Keratinocyte (primary cell): Measurements from ENCODE around the gene ZNF74. TPM values are rescaled to one million over a fixed set of nuclear protein-coding genes. Genes with fewer than 3 reads are reported as not detected.

ENCODE experiments used
- DNase-seq: peaks from one replicate; pipeline ENCODE4 v3.0.0-alpha.2; 2011; ENCODE audit warnings: low read depth, missing footprints, low spot score
- FAIRE-seq: peaks from 2 replicates; lab custom pipeline; 2011; peaks lifted over from hg19 to GRCh38; lab: Jason Lieb, UNC
- H2AFZ ChIP-seq: 2 replicates; pipeline ENCODE4 v1.6.0; 2012; ENCODE audit warnings: low read length, control low read depth, inconsistent platforms; ENCODE audit not compliant: control insufficient read depth
- H3K27ac ChIP-seq: 2 replicates; pipeline ENCODE4 v1.5.1; 2011; ENCODE audit warnings: low read length; ENCODE audit not compliant: control insufficient read depth, insufficient read depth
- H3K27me3 ChIP-seq: 3 replicates; pipeline ENCODE4 v1.6.0; 2011; ENCODE audit warnings: low read length; ENCODE audit not compliant: control insufficient read depth, insufficient read depth; ENCODE audit errors: extremely low read depth
- H3K36me3 ChIP-seq, 2 experiments: 2 replicates in 1 of 2; 3 replicates in 1 of 2; pipeline ENCODE4 v1.5.1; 2011; ENCODE audit warnings: low read length in 2 of 2, mild to moderate bottlenecking in 1 of 2; ENCODE audit not compliant: control insufficient read depth in 2 of 2, insufficient read depth in 2 of 2; ENCODE audit errors: extremely low read depth in 1 of 2
- H3K4me1 ChIP-seq: 3 replicates; pipeline ENCODE4 v1.5.1; 2011; ENCODE audit warnings: low read length; ENCODE audit not compliant: control insufficient read depth, insufficient read depth; ENCODE audit errors: extremely low read depth
- H3K4me2 ChIP-seq: 3 replicates; pipeline ENCODE4 v1.6.0; 2011; ENCODE audit warnings: low read depth, low read length; ENCODE audit not compliant: control insufficient read depth, insufficient read depth; ENCODE audit errors: extremely low read depth
- H3K4me3 ChIP-seq, 3 experiments: fragments of 200-600 bp in 1 of 3; sonication (generic) in 1 of 3; 2 replicates in 2 of 3; 3 replicates in 1 of 3; pipeline ENCODE4 v1.5.1; 2011 to 2016; ENCODE audit warnings: low read length in 3 of 3, mild to moderate bottlenecking in 3 of 3, control low read depth in 2 of 3, inconsistent platforms in 1 of 3, low read depth in 1 of 3, mixed read lengths in 1 of 3, mixed run types in 1 of 3, moderate library complexity in 1 of 3; ENCODE audit not compliant: control insufficient read depth in 2 of 3, insufficient read depth in 2 of 3; ENCODE audit errors: extremely low read depth in 1 of 3
- H3K79me2 ChIP-seq: 2 replicates; pipeline ENCODE4 v1.6.0; 2012; ENCODE audit warnings: low read length; ENCODE audit not compliant: control insufficient read depth, insufficient read depth
- H3K9ac ChIP-seq: 3 replicates; pipeline ENCODE4 v1.6.0; 2011; ENCODE audit warnings: low read length; ENCODE audit not compliant: control insufficient read depth, insufficient read depth; ENCODE audit errors: extremely low read depth
- H3K9me1 ChIP-seq: 3 replicates; pipeline ENCODE4 v1.6.0; 2011; ENCODE audit warnings: low read length; ENCODE audit not compliant: control insufficient read depth, insufficient read depth; ENCODE audit errors: extremely low read depth
- H3K9me3 ChIP-seq: 2 replicates; pipeline ENCODE4 v1.5.1; 2012; ENCODE audit warnings: low read depth, low read length; ENCODE audit not compliant: control insufficient read depth
- H4K20me1 ChIP-seq: 3 replicates; pipeline ENCODE4 v1.6.0; 2011; ENCODE audit warnings: low read length; ENCODE audit not compliant: control insufficient read depth, insufficient read depth; ENCODE audit errors: extremely low read depth
- CTCF ChIP-seq, 3 experiments: IDR thresholded peaks in 1 of 3; conservative IDR thresholded peaks in 1 of 3; optimal IDR thresholded peaks in 1 of 3; 2 replicates in 2 of 3; 3 replicates in 1 of 3; pipeline versions ENCODE3 to v1.5.1; 2011; ENCODE audit warnings: low read length in 3 of 3, mild to moderate bottlenecking in 3 of 3, moderate library complexity in 2 of 3, control low read depth in 1 of 3, inconsistent platforms in 1 of 3; ENCODE audit not compliant: insufficient read depth in 2 of 3; ENCODE audit errors: extremely low read depth in 1 of 3
- EZH2 ChIP-seq: IDR thresholded peaks from one replicate; pipeline ENCODE4 v1.6.1; 2012; ENCODE audit warnings: inconsistent platforms, mild to moderate bottlenecking, low read length, moderate library complexity
- dilution Hi-C: fragments of 300-500 bp; cut with MboI; formaldehyde crosslinking; loops from one replicate; pipeline ENCODE4 v1.7.0; 2020; ENCODE audit warnings: low sequenced_read_pairs; ENCODE audit not compliant: extremely low pct_ligation_motif_present
- polyA plus RNA-seq, 5 experiments: library from polyadenylated mRNA; depleted of rRNA in 3 of 5; stranded (reverse) in 3 of 5; stranded (forward) in 1 of 5; unstranded in 1 of 5; fragments of >200 nt; gene quantifications; 1 replicate in 1 of 5; 2 replicates in 3 of 5; 3 replicates in 1 of 5; pipeline versions ENCODE4 v1.2.1 to v1.2.3, GENCODE V29; 2011 to 2012; ENCODE audit warnings: missing spikeins in 2 of 5, low read depth in 1 of 5, low replicate concordance in 1 of 5

ZNF74 gene
- polyA plus RNA-seq, 1 donor (not counting 4 experiments of a cell fraction or from before 2014, with no cell fraction given): 5.2 TPM

- H3K4me1 ChIP-seq: peaks cover 9% of the 10 kb centered on the region
- H3K27ac ChIP-seq: no peak within 1 kb of the TSS
- FAIRE-seq (no peak), DNase-seq (no peak)
- H3K9ac ChIP-seq: no peak within 1 kb of the TSS
- H3K79me2 ChIP-seq: no peaks in the 10 kb centered on the region
- no peaks in the 10 kb centered on the region for H3K9me1 ChIP-seq
- H3K4me3 ChIP-seq: peak within 1 kb of the TSS in 1 of 3 experiments; percentile 37
- TF ChIP-seq CTCF (optimal IDR thresholded peaks at IDR 0.05 in 1 of 3, IDR thresholded peaks at IDR 0.05 in 1 of 3, conservative IDR thresholded peaks at IDR 0.05 in 1 of 3; ENCODE audit: extremely low read depth in 1 of 3, insufficient read depth in 2 of 3, low read length in 3 of 3) (no peak), EZH2 (peak; percentile 83)
- H3K36me3 ChIP-seq: peaks cover 0 to 4% of the 10 kb centered on the region in 2 experiments
- no peak within 1 kb of the TSS for H2AFZ ChIP-seq
- peaks cover 6% of the 10 kb centered on the region for H4K20me1 ChIP-seq
- H3K27me3 ChIP-seq: peaks cover 61% of the 10 kb centered on the region
- dilution Hi-C loops: no loop called here
- H3K4me2 ChIP-seq: peak within 1 kb of the TSS; percentile 51
- no peaks in the 10 kb centered on the region for H3K9me3 ChIP-seq
These were observed 43.9 kb downstream of the ZNF74 start, which contains the start of gene SCARF2 for GRCh38 chr22:20437613-20438426. Gene SCARF2, minus strand, starts transcription at chr22:20437825. Its CDS starts 71 bp downstream, at chr22:20437754.

- DNase-seq (no peak), FAIRE-seq (no peak)
- H3K27ac ChIP-seq: no peak overlapping the region
- no peak overlapping the region for H3K4me2 ChIP-seq
- TF ChIP-seq EZH2 (peak; percentile 29), CTCF (optimal IDR thresholded peaks at IDR 0.05 in 1 of 3, IDR thresholded peaks at IDR 0.05 in 1 of 3, conservative IDR thresholded peaks at IDR 0.05 in 1 of 3; ENCODE audit: extremely low read depth in 1 of 3, insufficient read depth in 2 of 3, low read length in 3 of 3) (no peak)
- H2AFZ ChIP-seq: no peak overlapping the region
- no peak overlapping the region for H3K4me3 ChIP-seq
- no peaks in the 10 kb centered on the region for H3K9me3 ChIP-seq
- peaks cover 4% of the 10 kb centered on the region for H4K20me1 ChIP-seq
- H3K36me3 ChIP-seq: peaks cover 0 to 4% of the 10 kb centered on the region in 2 experiments
- H3K9ac ChIP-seq: no peak overlapping the region
- H3K4me1 ChIP-seq: peaks cover 9% of the 10 kb centered on the region
- dilution Hi-C loops: no loop called here
- no peaks in the 10 kb centered on the region for H3K9me1 ChIP-seq
- no peaks in the 10 kb centered on the region for H3K79me2 ChIP-seq
- H3K27me3 ChIP-seq: peaks cover 56% of the 10 kb centered on the region
These were observed 44.4 kb downstream of the ZNF74 start for GRCh38 chr22:20438427-20438677.
